ENCODE measurements around the gene GDPD5.

GRCh38 chr11:75497788-75498409 is 27.8 kb downstream of the GDPD5 start:
- TF ChIP-seq, protein P1, sequence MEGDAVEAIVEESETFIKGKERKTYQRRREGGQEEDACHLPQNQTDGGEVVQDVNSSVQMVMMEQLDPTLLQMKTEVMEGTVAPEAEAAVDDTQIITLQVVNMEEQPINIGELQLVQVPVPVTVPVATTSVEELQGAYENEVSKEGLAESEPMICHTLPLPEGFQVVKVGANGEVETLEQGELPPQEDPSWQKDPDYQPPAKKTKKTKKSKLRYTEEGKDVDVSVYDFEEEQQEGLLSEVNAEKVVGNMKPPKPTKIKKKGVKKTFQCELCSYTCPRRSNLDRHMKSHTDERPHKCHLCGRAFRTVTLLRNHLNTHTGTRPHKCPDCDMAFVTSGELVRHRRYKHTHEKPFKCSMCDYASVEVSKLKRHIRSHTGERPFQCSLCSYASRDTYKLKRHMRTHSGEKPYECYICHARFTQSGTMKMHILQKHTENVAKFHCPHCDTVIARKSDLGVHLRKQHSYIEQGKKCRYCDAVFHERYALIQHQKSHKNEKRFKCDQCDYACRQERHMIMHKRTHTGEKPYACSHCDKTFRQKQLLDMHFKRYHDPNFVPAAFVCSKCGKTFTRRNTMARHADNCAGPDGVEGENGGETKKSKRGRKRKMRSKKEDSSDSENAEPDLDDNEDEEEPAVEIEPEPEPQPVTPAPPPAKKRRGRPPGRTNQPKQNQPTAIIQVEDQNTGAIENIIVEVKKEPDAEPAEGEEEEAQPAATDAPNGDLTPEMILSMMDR (IDR thresholded peaks at IDR 0.05): no peak
- TF ChIP-seq SMC3 (IDR thresholded peaks at IDR 0.05) (no peak), POLR2A (IDR thresholded peaks at IDR 0.05; ENCODE audit: low read length) (no peak), EP300 (IDR thresholded peaks at IDR 0.05) (no peak), CEBPB (IDR thresholded peaks at IDR 0.05) (no peak), FOSB (CRISPR knock-in tag; IDR thresholded peaks at IDR 0.05) (no peak), MYC (IDR thresholded peaks at IDR 0.05; ENCODE audit: borderline replicate concordance, low read length) (no peak), FOSL2 (IDR thresholded peaks at IDR 0.05) (no peak), FOSL2 (CRISPR knock-in tag; IDR thresholded peaks at IDR 0.05) (no peak), CHD4 (IDR thresholded peaks at IDR 0.05; ENCODE audit: borderline replicate concordance) (no peak), KDM1A (IDR thresholded peaks at IDR 0.05; ENCODE audit: low read depth) (no peak)
- TF ChIP-seq, protein P2, sequence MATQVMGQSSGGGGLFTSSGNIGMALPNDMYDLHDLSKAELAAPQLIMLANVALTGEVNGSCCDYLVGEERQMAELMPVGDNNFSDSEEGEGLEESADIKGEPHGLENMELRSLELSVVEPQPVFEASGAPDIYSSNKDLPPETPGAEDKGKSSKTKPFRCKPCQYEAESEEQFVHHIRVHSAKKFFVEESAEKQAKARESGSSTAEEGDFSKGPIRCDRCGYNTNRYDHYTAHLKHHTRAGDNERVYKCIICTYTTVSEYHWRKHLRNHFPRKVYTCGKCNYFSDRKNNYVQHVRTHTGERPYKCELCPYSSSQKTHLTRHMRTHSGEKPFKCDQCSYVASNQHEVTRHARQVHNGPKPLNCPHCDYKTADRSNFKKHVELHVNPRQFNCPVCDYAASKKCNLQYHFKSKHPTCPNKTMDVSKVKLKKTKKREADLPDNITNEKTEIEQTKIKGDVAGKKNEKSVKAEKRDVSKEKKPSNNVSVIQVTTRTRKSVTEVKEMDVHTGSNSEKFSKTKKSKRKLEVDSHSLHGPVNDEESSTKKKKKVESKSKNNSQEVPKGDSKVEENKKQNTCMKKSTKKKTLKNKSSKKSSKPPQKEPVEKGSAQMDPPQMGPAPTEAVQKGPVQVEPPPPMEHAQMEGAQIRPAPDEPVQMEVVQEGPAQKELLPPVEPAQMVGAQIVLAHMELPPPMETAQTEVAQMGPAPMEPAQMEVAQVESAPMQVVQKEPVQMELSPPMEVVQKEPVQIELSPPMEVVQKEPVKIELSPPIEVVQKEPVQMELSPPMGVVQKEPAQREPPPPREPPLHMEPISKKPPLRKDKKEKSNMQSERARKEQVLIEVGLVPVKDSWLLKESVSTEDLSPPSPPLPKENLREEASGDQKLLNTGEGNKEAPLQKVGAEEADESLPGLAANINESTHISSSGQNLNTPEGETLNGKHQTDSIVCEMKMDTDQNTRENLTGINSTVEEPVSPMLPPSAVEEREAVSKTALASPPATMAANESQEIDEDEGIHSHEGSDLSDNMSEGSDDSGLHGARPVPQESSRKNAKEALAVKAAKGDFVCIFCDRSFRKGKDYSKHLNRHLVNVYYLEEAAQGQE (IDR thresholded peaks at IDR 0.05): no peak
- TF ChIP-seq, protein P3, sequence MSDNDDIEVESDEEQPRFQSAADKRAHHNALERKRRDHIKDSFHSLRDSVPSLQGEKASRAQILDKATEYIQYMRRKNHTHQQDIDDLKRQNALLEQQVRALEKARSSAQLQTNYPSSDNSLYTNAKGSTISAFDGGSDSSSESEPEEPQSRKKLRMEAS (IDR thresholded peaks at IDR 0.05): no peak
